HG03095 (cell line): ENCODE results near the gene ANKRD17.
"Not testable (repeated sequence)": the region's sequence is repeated elsewhere in the genome, so short reads cannot be mapped to it uniquely, and the experiment has no call there.

Source experiments
- ATAC-seq: cut with Tn5 transposase; IDR thresholded peaks from one replicate; pipeline ENCODE4 v1.9.1; 2021; ENCODE audit warnings: moderate library complexity; ENCODE audit not compliant: unreplicated experiment

Gene ANKRD17

GRCh38 chr4:73245955-73246354 lies 12.6 kb downstream of the ANKRD17 start:
- ATAC-seq = no peak

GRCh38 chr4:73244945-73245601 lies 13.5 kb downstream of the ANKRD17 start:
- no peak for ATAC-seq

GRCh38 chr4:73237044-73237443 lies 21.6 kb downstream of the ANKRD17 start:
- no peak for ATAC-seq

- no peak for ATAC-seq
These were observed 22.4 kb downstream of the ANKRD17 start for GRCh38 chr4:73236151-73236550.

- ATAC-seq = no peak
These were observed 23.9 kb downstream of the ANKRD17 start for GRCh38 chr4:73234712-73235111.

GRCh38 chr4:73231518-73232487 lies 26.8 kb downstream of the ANKRD17 start:
- no peak for ATAC-seq

- no peak for ATAC-seq
These were observed 27.6 kb downstream of the ANKRD17 start for GRCh38 chr4:73230865-73231517.

GRCh38 chr4:73228800-73229199 lies 29.8 kb downstream of the ANKRD17 start:
- ATAC-seq = not testable (repeated sequence)

- no peak for ATAC-seq
These were observed 33.7 kb downstream of the ANKRD17 start for GRCh38 chr4:73224886-73225285.

- no peak for ATAC-seq
These were observed 35.3 kb downstream of the ANKRD17 start for GRCh38 chr4:73223258-73223650.

GRCh38 chr4:73222466-73223257 lies 35.9 kb downstream of the ANKRD17 start:
- peak; percentile 95 for ATAC-seq

- no peak for ATAC-seq
These were observed 36.9 kb downstream of the ANKRD17 start for GRCh38 chr4:73221734-73222133.

- no peak for ATAC-seq
These were observed 37.8 kb downstream of the ANKRD17 start for GRCh38 chr4:73220815-73221214.

GRCh38 chr4:73213916-73214653 lies 44.5 kb downstream of the ANKRD17 start:
- ATAC-seq = no peak

GRCh38 chr4:73212982-73213730 lies 45.4 kb downstream of the ANKRD17 start:
- ATAC-seq = no peak

GRCh38 chr4:73211968-73212367 lies 46.6 kb downstream of the ANKRD17 start:
- no peak for ATAC-seq

GRCh38 chr4:73208376-73208775 lies 50.2 kb downstream of the ANKRD17 start:
- ATAC-seq = no peak

GRCh38 chr4:73206236-73206635 lies 52.4 kb downstream of the ANKRD17 start:
- ATAC-seq = no peak

GRCh38 chr4:73205482-73205881 lies 53.1 kb downstream of the ANKRD17 start:
- ATAC-seq = no peak
